A673 (cell line): ENCODE results near the gene RPS21. TPM values are rescaled to one million over a fixed set of nuclear protein-coding genes. Genes with fewer than 3 reads are reported as not detected.

ENCODE experiments used
- BruUV-seq: library from RNA; stranded (reverse); fragments of 400-500 nt; replicated peaks from 2 replicates; lab custom pipeline; 2021; lab: Mats Ljungman, UMichigan
- CTCF ChIA-PET: fragments of 300-600 bp; sonication (Branson Sonifier 250); formaldehyde crosslinking; loops from one replicate; lab custom pipeline; 2022; ENCODE audit warnings: antibody characterized with exemption; lab: Charles Lee
- POLR2A ChIA-PET: fragments of 300-600 bp; sonication (Branson Sonifier 250); formaldehyde crosslinking; loops from one replicate; lab custom pipeline; 2022; ENCODE audit warnings: antibody characterized with exemption; ENCODE audit not compliant: low non-redundant PET; lab: Charles Lee
- DNase-seq: peaks from one replicate; pipeline ENCODE4 v3.0.0-alpha.2; 2015; ENCODE audit warnings: low spot score
- H3K27ac ChIP-seq: fragments of 200-600 bp; sonication (generic); 2 replicates; pipeline ENCODE4 v1.5.1; 2016; ENCODE audit warnings: mixed run types, low read depth, mild to moderate bottlenecking, mixed read lengths, antibody characterized with exemption, low read length; ENCODE audit not compliant: poor library complexity, severe bottlenecking
- H3K27me3 ChIP-seq: fragments of 200-600 bp; sonication (generic); replicated peaks from 2 replicates; pipeline ENCODE4 v1.6.1; 2017; ENCODE audit warnings: mixed run types, low read depth, mild to moderate bottlenecking, mixed read lengths, antibody characterized with exemption, low read length; ENCODE audit not compliant: insufficient read depth, poor library complexity
- H3K36me3 ChIP-seq: fragments of 200-600 bp; sonication (generic); 2 replicates; pipeline ENCODE4 v1.6.1; 2016; ENCODE audit warnings: mixed run types, mild to moderate bottlenecking, mixed read lengths, antibody characterized with exemption, low read length; ENCODE audit not compliant: insufficient read depth, poor library complexity, severe bottlenecking
- H3K4me1 ChIP-seq: fragments of 200-600 bp; sonication (generic); 2 replicates; pipeline ENCODE4 v1.6.1; 2017; ENCODE audit warnings: mixed run types, mild to moderate bottlenecking, mixed read lengths, antibody characterized with exemption, low read length; ENCODE audit not compliant: insufficient read depth, poor library complexity, severe bottlenecking
- H3K4me3 ChIP-seq: fragments of 200-600 bp; sonication (generic); 2 replicates; pipeline ENCODE4 v1.5.1; 2016; ENCODE audit warnings: low read depth, mixed run types, mild to moderate bottlenecking, mixed read lengths, low read length; ENCODE audit not compliant: poor library complexity, severe bottlenecking
- H3K9me3 ChIP-seq: fragments of 200-600 bp; sonication (generic); 2 replicates; pipeline ENCODE4 v1.6.1; 2016; ENCODE audit warnings: mixed run types, low read depth, mild to moderate bottlenecking, mixed read lengths, antibody characterized with exemption, low read length; ENCODE audit not compliant: poor library complexity, severe bottlenecking
- EZH2 ChIP-seq: fragments of 200-600 bp; sonication (generic); IDR thresholded peaks from 2 replicates; pipeline ENCODE4 v1.6.1; 2017; ENCODE audit warnings: borderline replicate concordance, low read depth, mild to moderate bottlenecking, mixed read lengths, antibody characterized with exemption, low read length; ENCODE audit not compliant: poor library complexity, severe bottlenecking
- intact Hi-C: fragments of 100-400 bp; cut with micrococcal nuclease; formaldehyde crosslinking; loops from one replicate; pipeline ENCODE4 v1.10.0; 2022; ENCODE audit not compliant: unreplicated experiment
- total RNA-seq: library from RNA; stranded (reverse); gene quantifications from 2 replicates; pipeline ENCODE4 v1.2.3, GENCODE V29; 2021
- TF ChIP-seq, protein P1 (sequence below): fragments of 300-800, 200-600 bp; sonication (generic); conservative IDR thresholded peaks from 2 replicates; pipeline ENCODE4 v1.5.1; 2017; ENCODE audit warnings: low read depth, mild to moderate bottlenecking, antibody characterized with exemption, low read length, moderate library complexity, mixed read lengths

RPS21 gene
- total RNA-seq, 1 experiment from 2014 or later, result 1,506 TPM

DNA sequence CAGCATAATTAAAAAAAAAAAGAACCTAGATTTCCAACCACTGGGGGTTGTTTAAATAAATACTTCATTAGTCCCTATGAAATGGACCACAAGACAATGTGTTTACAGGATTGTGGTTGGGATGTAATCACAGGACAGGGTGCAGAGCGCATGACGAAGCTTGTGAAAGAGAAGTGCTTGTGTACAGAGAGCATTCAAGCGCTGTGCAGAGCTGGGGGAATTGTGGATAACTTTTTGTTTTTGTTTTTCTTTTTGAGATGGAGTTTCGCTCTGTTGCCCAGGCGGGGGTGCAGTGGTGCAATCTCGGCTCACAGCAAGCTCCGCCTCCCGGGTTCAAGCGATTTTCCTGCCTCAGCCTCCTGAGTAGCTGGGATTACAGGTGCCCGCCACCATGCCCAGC is 42.1 kb upstream of the RPS21 start:
- Histone ChIP-seq H3K27me3 (no peaks in the 10 kb centered on the region), H3K36me3 (no peaks in the 10 kb centered on the region), H3K27ac (no peak overlapping the region), H3K9me3 (no peaks in the 10 kb centered on the region), H3K4me1 (no peaks in the 10 kb centered on the region), H3K4me3 (no peak overlapping the region)
- TF ChIP-seq, protein P1, sequence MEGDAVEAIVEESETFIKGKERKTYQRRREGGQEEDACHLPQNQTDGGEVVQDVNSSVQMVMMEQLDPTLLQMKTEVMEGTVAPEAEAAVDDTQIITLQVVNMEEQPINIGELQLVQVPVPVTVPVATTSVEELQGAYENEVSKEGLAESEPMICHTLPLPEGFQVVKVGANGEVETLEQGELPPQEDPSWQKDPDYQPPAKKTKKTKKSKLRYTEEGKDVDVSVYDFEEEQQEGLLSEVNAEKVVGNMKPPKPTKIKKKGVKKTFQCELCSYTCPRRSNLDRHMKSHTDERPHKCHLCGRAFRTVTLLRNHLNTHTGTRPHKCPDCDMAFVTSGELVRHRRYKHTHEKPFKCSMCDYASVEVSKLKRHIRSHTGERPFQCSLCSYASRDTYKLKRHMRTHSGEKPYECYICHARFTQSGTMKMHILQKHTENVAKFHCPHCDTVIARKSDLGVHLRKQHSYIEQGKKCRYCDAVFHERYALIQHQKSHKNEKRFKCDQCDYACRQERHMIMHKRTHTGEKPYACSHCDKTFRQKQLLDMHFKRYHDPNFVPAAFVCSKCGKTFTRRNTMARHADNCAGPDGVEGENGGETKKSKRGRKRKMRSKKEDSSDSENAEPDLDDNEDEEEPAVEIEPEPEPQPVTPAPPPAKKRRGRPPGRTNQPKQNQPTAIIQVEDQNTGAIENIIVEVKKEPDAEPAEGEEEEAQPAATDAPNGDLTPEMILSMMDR, result no peak
- no peak for TF ChIP-seq EZH2
- DNase-seq, result no peak
- no TSS peak for BruUV-seq
- CTCF ChIA-PET, result no interaction called here
- POLR2A ChIA-PET, result no interaction called here
- intact Hi-C loops, result no loop called here

DNA sequence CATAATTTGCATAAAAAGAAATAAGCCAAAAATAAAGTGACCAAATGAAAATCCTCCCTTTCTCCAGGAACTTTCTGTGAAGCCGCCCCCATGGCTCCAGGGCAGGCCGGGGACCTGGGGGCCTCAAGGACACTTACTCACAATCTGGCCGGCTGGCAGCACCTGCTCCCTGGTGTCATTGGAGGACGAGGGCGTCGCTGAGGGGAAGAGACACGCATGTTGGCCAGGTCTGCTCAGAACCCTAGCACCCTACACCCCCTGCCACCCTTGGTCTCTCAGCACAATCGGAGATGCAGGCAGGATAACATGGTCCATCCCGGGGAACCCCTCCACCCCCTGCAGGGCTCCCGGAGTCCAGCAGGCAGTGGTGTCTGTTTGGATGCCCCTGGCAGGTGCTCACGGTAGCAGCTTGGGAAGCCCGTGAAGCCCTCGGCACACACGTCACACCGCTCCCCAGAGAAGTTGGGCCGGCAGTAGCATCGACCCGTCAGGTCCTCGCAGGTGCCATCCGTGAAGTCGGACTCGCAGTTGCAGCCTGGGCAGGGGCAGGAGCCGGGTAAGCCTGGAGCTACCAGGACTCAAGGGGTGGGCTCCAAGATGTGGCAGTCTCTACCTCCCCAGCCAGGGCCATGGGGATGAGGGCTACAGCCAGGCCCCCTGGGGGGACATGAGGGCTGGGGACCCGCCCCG is 41.1 kb upstream of the RPS21 start:
- H3K4me1 ChIP-seq, result no peaks in the 10 kb centered on the region
- POLR2A ChIA-PET, result no interaction called here
- no peaks in the 10 kb centered on the region for H3K9me3 ChIP-seq
- H3K36me3 ChIP-seq, result no peaks in the 10 kb centered on the region
- no TSS peak for BruUV-seq
- CTCF ChIA-PET, result no interaction called here
- no peak for DNase-seq
- intact Hi-C loops, result no loop called here
- no peak overlapping the region for H3K27ac ChIP-seq
- H3K27me3 ChIP-seq, result no peaks in the 10 kb centered on the region
- no peak for TF ChIP-seq EZH2
- TF ChIP-seq, protein P1, result no peak
- H3K4me3 ChIP-seq, result no peak overlapping the region

DNA sequence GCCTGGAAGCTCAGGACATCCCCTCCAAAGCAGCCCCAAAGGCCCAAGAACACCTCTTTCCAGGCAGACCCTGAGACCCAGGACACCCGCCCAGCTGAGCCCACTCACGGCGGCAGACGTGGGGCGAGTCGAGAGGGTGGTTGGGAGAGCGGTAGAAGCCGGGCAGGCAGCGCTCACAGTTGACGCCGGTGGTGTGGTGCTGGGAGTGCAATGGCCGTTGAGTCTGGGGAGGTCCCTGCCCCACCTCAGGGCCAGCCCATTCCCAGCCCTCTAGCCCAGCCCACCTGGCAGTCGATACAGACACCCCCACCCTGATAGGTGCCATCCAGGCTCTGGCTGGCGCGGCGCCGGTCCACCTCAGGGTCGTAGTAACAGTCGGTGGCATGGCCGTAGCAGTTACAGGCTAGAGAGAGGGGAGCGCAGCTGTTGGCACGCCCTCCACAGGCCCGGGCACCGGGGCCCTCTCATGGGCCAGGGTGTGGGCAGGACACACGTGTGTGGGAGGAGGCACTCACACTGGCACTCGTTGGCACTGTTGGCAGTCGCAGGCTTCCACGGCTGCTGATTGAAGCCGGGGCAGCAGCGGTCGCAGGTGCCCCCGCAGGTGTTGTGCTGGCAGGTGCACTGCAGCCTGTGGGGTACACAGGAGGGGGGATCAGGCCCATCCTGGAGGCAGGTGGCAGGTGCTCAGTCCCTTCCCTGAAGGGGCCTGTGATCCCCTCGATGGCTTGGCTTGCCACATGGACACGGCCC is 40.3 kb upstream of the RPS21 start:
- Histone ChIP-seq H3K4me1 (no peaks in the 10 kb centered on the region), H3K9me3 (no peaks in the 10 kb centered on the region), H3K36me3 (no peaks in the 10 kb centered on the region), H3K4me3 (no peak overlapping the region), H3K27me3 (no peaks in the 10 kb centered on the region), H3K27ac (no peak overlapping the region)
- ChIA-PET POLR2A (no interaction called here), CTCF (no interaction called here)
- intact Hi-C loops, result no loop called here
- DNase-seq, result no peak
- no peak for TF ChIP-seq EZH2
- TF ChIP-seq, protein P1, result no peak
- BruUV-seq, result no TSS peak
